Mesenchymal stem cell (in vitro differentiated cells and primary cell): ENCODE data around the gene SPAG17.
A peak's percentile ranks its signal among the peaks of the same experiment; 100 is the strongest.

Experiments used
- DNase-seq: peaks from one replicate; pipeline ENCODE4 v3.0.0-alpha.2; 2013
- H2AFZ ChIP-seq: one replicate; pipeline ENCODE4 v1.6.1; 2013; ENCODE audit warnings: low read depth, mild to moderate bottlenecking, control low read depth, inconsistent platforms, low read length, moderate library complexity
- H2AK5ac ChIP-seq: 2 replicates; pipeline ENCODE4 v1.6.1; 2013; ENCODE audit warnings: low read length, moderate library complexity, mild to moderate bottlenecking, inconsistent platforms; ENCODE audit not compliant: severe bottlenecking
- H2BK120ac ChIP-seq: one replicate; pipeline ENCODE4 v1.6.1; 2013; ENCODE audit warnings: low read depth, mild to moderate bottlenecking, inconsistent platforms, low read length, moderate library complexity
- H2BK12ac ChIP-seq, 2 experiments: one replicate each; pipeline ENCODE4 v1.6.1; 2013; ENCODE audit warnings: inconsistent platforms in 2 of 2, low read length in 2 of 2, mild to moderate bottlenecking in 2 of 2, moderate library complexity in 2 of 2, control low read depth in 1 of 2
- H2BK15ac ChIP-seq: one replicate; pipeline ENCODE4 v1.6.1; 2013; ENCODE audit warnings: mild to moderate bottlenecking, low read depth, inconsistent platforms; ENCODE audit not compliant: poor library complexity, severe bottlenecking
- H2BK5ac ChIP-seq: 2 replicates; pipeline ENCODE4 v1.6.1; 2013; ENCODE audit warnings: low read depth, mild to moderate bottlenecking, low read length, control low read depth, inconsistent platforms; ENCODE audit not compliant: poor library complexity, severe bottlenecking
- H3K14ac ChIP-seq, 2 experiments: one replicate each; pipeline ENCODE4 v1.6.1; 2013; ENCODE audit warnings: inconsistent platforms in 2 of 2, low read length in 2 of 2, control low read depth in 1 of 2, mild to moderate bottlenecking in 1 of 2, moderate library complexity in 1 of 2
- H3K18ac ChIP-seq, 2 experiments: one replicate each; pipeline ENCODE4 v1.6.1; 2013; ENCODE audit warnings: inconsistent platforms in 2 of 2, low read length in 2 of 2, control low read depth in 1 of 2, low read depth in 1 of 2, mild to moderate bottlenecking in 1 of 2
- H3K23ac ChIP-seq, 2 experiments: one replicate each; pipeline ENCODE4 v1.6.1; 2013; ENCODE audit warnings: inconsistent platforms in 2 of 2, low read length in 2 of 2, mild to moderate bottlenecking in 2 of 2, moderate library complexity in 2 of 2, control low read depth in 1 of 2
- H3K27ac ChIP-seq: 2 replicates; pipeline ENCODE4 v1.5.1; 2013; ENCODE audit warnings: mild to moderate bottlenecking, moderate library complexity, low read length, control low read depth, inconsistent platforms; ENCODE audit not compliant: poor library complexity, severe bottlenecking
- H3K27me3 ChIP-seq, 2 experiments: 2 replicates each; pipeline versions ENCODE4 v1.6.1 to v1.7.0; 2013; ENCODE audit warnings: low read length in 2 of 2, mild to moderate bottlenecking in 2 of 2, moderate library complexity in 2 of 2, control low read depth in 1 of 2, inconsistent platforms in 1 of 2; ENCODE audit not compliant: control insufficient read depth in 1 of 2, insufficient read depth in 1 of 2
- H3K36me3 ChIP-seq, 2 experiments: 2 replicates each; pipeline versions ENCODE4 v1.6.1 to v1.7.0; 2013; ENCODE audit warnings: low read length in 2 of 2, control low read depth in 1 of 2, inconsistent platforms in 1 of 2, low read depth in 1 of 2, mild to moderate bottlenecking in 1 of 2; ENCODE audit not compliant: insufficient read depth in 2 of 2, control insufficient read depth in 1 of 2
- H3K4ac ChIP-seq, 2 experiments: one replicate each; pipeline ENCODE4 v1.6.1; 2013; ENCODE audit warnings: inconsistent platforms in 2 of 2, low read length in 2 of 2, mild to moderate bottlenecking in 2 of 2, moderate library complexity in 2 of 2, control low read depth in 1 of 2, low read depth in 1 of 2
- H3K4me1 ChIP-seq: 2 replicates; pipeline ENCODE4 v1.6.1; 2013; ENCODE audit warnings: low read depth, low read length, control low read depth; ENCODE audit not compliant: control insufficient read depth, insufficient read depth
- H3K4me2 ChIP-seq: 2 replicates; pipeline ENCODE4 v1.6.1; 2013; ENCODE audit warnings: low read length, mild to moderate bottlenecking, inconsistent platforms; ENCODE audit not compliant: poor library complexity, severe bottlenecking
- H3K4me3 ChIP-seq, 2 experiments: 2 replicates each; pipeline versions ENCODE4 v1.5.1 to v1.7.0; 2013; ENCODE audit warnings: low read length in 2 of 2, mild to moderate bottlenecking in 2 of 2, control low read depth in 1 of 2, low read depth in 1 of 2; ENCODE audit not compliant: insufficient read depth in 1 of 2
- H3K79me1 ChIP-seq: replicated peaks from 2 replicates; pipeline ENCODE4 v1.6.1; 2013; ENCODE audit warnings: mild to moderate bottlenecking, control low read depth, low read length, inconsistent platforms; ENCODE audit not compliant: poor library complexity, severe bottlenecking
- H3K9ac ChIP-seq: 2 replicates; pipeline ENCODE4 v1.7.0; 2013; ENCODE audit warnings: mild to moderate bottlenecking, low read length, moderate library complexity
- H3K9me3 ChIP-seq: 2 replicates; pipeline ENCODE4 v1.7.0; 2013; ENCODE audit warnings: mild to moderate bottlenecking, low read length; ENCODE audit not compliant: control insufficient read depth
- H4K8ac ChIP-seq: one replicate; pipeline ENCODE4 v1.6.1; 2013; ENCODE audit warnings: inconsistent platforms, mild to moderate bottlenecking, low read length, moderate library complexity
- H4K91ac ChIP-seq: one replicate; pipeline ENCODE4 v1.6.1; 2013; ENCODE audit warnings: mild to moderate bottlenecking, low read length, inconsistent platforms
- WGBS: methylation state at CpG from one replicate; pipeline ENCODE4 v1.1.7; 2013; ENCODE audit warnings: mixed read lengths; 5-methylcytosine and 5-hydroxymethylcytosine counted together

Gene SPAG17

DNA sequence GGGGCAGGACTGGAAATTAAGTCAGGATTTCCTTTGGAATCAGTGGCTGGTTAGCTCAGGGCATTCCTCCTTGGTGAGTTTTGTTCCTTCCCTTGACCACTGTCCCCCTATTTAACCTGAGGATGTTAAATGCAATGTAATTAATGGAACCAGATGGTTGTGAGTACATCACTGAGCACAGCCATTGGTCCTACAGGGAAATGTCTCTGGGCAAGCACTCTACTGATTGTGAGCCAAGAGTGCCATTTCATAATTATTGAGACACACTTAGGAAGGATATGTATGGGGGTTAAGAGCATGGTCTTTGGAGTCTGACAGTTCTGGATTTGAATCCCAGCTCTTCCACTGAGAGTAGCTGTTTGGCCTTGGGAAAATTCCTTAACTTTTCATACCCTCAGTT lies 74.4 kb downstream of the SPAG17 start:
- Histone ChIP-seq H2AFZ (no peak overlapping the region), H3K9ac (no peak overlapping the region), H3K27me3 (peaks cover 0 to 30% of the 10 kb centered on the region in 2 experiments), H3K18ac (no peak overlapping the region), H2BK15ac (no peak overlapping the region), H2BK120ac (no peak overlapping the region), H4K8ac (no peak overlapping the region), H4K91ac (no peak overlapping the region), H3K79me1 (no peaks in the 10 kb centered on the region), H3K23ac (no peak overlapping the region), H3K4me2 (no peak overlapping the region), H2BK5ac (no peak overlapping the region), H2BK12ac (no peak overlapping the region), H3K4me1 (no peaks in the 10 kb centered on the region), H3K4me3 (no peak overlapping the region), H3K14ac (no peak overlapping the region), H2AK5ac (no peak overlapping the region), H3K4ac (no peak overlapping the region), H3K36me3 (no peaks in the 10 kb centered on the region), H3K9me3 (no peaks in the 10 kb centered on the region), H3K27ac (no peak overlapping the region)
- DNase-seq = no peak

DNA sequence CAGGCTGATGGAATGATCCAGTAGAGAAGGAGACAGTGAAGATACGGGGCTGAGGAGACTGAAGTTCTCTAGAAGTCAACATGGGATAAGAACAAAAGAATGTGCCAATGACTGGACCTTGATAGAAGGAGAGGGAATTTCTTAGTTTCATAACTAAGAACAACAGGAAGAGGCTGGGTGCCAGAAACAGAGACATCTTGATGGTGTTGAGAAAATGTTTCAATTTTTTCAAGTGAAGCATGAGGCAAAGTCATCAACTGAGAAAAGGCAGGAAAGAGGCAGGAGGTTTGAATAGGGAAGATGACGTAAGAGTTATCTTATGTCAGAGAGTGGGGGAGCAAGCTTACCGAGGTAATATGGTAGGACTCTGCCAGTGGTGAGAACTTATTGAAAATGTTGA lies 80.1 kb downstream of the SPAG17 start:
- no peak overlapping the region for H4K91ac ChIP-seq
- WGBS = 84% methylated on average over 3 of the region's 3 CpGs

DNA sequence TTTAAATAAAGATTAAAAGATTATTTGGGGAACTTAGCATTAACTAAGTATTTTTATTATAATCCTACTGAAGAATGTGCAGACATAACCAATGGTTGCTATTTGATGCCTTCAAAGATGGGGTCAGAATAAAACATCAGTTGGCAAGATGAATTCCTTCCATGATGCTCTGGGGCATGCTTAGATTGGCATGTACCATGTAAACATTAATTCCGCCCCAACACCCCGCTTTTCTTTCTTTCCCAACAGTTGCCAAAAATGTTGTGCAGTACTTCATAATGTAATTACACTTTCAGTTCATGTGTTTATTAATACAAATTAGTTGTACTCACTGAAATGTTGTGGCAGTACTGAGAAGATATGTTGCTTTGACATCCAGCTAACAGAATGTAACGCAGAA lies 82.6 kb downstream of the SPAG17 start:
- WGBS = 90% methylated on average over 3 of the region's 3 CpGs
- no peak overlapping the region for H3K9ac ChIP-seq

More for the DNA sequence above, 80.1 kb downstream of the SPAG17 start:
- Histone ChIP-seq H2BK12ac (no peak overlapping the region), H2AFZ (no peak overlapping the region), H3K14ac (no peak overlapping the region), H2BK120ac (no peak overlapping the region), H3K4me1 (no peaks in the 10 kb centered on the region), H3K4me3 (no peak overlapping the region), H3K23ac (no peak overlapping the region), H2BK5ac (no peak overlapping the region), H2AK5ac (no peak overlapping the region), H3K4ac (no peak overlapping the region), H2BK15ac (no peak overlapping the region), H4K8ac (no peak overlapping the region), H3K9ac (no peak overlapping the region), H3K27ac (no peak overlapping the region), H3K79me1 (no peaks in the 10 kb centered on the region), H3K18ac (no peak overlapping the region), H3K9me3 (no peaks in the 10 kb centered on the region), H3K4me2 (no peak overlapping the region), H3K36me3 (no peaks in the 10 kb centered on the region), H3K27me3 (peaks cover 0 to 68% of the 10 kb centered on the region in 2 experiments)
- no peak for DNase-seq

DNA sequence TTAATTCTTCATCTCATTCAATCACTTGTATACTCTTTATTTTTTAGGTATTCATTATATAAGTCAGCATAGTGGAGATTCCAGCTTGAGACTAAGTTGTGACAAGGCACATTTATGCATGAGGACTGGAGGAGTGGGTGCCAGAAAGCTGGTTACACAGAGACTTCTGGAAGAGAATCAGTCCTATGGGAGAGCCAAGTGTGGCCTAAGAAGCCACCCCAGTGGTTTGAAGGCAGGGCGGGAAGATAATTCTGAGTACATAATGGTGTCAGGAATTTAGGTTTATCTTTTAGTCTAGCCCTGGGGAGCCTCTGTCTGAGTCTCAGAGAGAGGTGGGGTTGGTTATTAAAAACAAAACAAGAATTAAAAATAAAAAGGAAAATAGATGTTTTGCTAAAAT lies 83.0 kb downstream of the SPAG17 start:
- H3K18ac ChIP-seq = no peak overlapping the region
- no peaks in the 10 kb centered on the region for H3K9me3 ChIP-seq
- no peak overlapping the region for H3K4ac ChIP-seq
- H3K36me3 ChIP-seq = no peaks in the 10 kb centered on the region
- no peak overlapping the region for H2AK5ac ChIP-seq
- peak overlapping the region in 1 of 2 experiments; percentile 63 for H3K4me3 ChIP-seq
- no peak overlapping the region for H3K4me2 ChIP-seq
- no peak overlapping the region for H2AFZ ChIP-seq
- DNase-seq = no peak
- H4K8ac ChIP-seq = no peak overlapping the region
- H3K27me3 ChIP-seq = peaks cover 0 to 64% of the 10 kb centered on the region in 2 experiments
- no peak overlapping the region for H3K27ac ChIP-seq
- no peak overlapping the region for H4K91ac ChIP-seq
- no peak overlapping the region for H3K23ac ChIP-seq
- no peaks in the 10 kb centered on the region for H3K4me1 ChIP-seq
- no peak overlapping the region for H2BK15ac ChIP-seq
- H3K79me1 ChIP-seq = no peaks in the 10 kb centered on the region
- WGBS = 100% methylated on average over 1 of the region's 1 CpG
- no peak overlapping the region for H2BK5ac ChIP-seq
- no peak overlapping the region for H2BK12ac ChIP-seq
- no peak overlapping the region for H3K9ac ChIP-seq
- H3K14ac ChIP-seq = no peak overlapping the region
- H2BK120ac ChIP-seq = no peak overlapping the region

More for the DNA sequence above, 82.6 kb downstream of the SPAG17 start:
- H3K4ac ChIP-seq = no peak overlapping the region
- no peak overlapping the region for H2BK12ac ChIP-seq
- H3K4me2 ChIP-seq = no peak overlapping the region
- H2AK5ac ChIP-seq = no peak overlapping the region
- no peak overlapping the region for H3K14ac ChIP-seq
- H3K18ac ChIP-seq = no peak overlapping the region
- no peak overlapping the region for H2BK15ac ChIP-seq
- H3K4me3 ChIP-seq = no peak overlapping the region
- H3K27ac ChIP-seq = no peak overlapping the region
- no peak overlapping the region for H4K91ac ChIP-seq
- H2BK120ac ChIP-seq = no peak overlapping the region
- no peak overlapping the region for H3K23ac ChIP-seq
- H3K79me1 ChIP-seq = no peaks in the 10 kb centered on the region
- peaks cover 0 to 68% of the 10 kb centered on the region in 2 experiments for H3K27me3 ChIP-seq
- no peaks in the 10 kb centered on the region for H3K36me3 ChIP-seq
- H4K8ac ChIP-seq = no peak overlapping the region
- no peaks in the 10 kb centered on the region for H3K9me3 ChIP-seq
- H3K4me1 ChIP-seq = no peaks in the 10 kb centered on the region
- no peak for DNase-seq
- no peak overlapping the region for H2AFZ ChIP-seq
- no peak overlapping the region for H2BK5ac ChIP-seq
